KBM-7 (cell line): ENCODE measurements around the gene ZFAND2B.
"Not testable (repeated sequence)": the region's sequence is repeated elsewhere in the genome, so short reads cannot be mapped to it uniquely, and the experiment has no call there.

Source experiments
- DNase-seq: peaks from one replicate; pipeline ENCODE4 v3.0.0-alpha.2; 2015
- in situ Hi-C: fragments of 300-500 bp; cut with MboI; formaldehyde crosslinking; loops from 2 replicates; pipeline ENCODE4 v1.14.3; 2020; ENCODE audit warnings: low sequenced_read_pairs, low pct_unique_long_range_greater_than_20kb, mixed read lengths

Gene ZFAND2B

DNA sequence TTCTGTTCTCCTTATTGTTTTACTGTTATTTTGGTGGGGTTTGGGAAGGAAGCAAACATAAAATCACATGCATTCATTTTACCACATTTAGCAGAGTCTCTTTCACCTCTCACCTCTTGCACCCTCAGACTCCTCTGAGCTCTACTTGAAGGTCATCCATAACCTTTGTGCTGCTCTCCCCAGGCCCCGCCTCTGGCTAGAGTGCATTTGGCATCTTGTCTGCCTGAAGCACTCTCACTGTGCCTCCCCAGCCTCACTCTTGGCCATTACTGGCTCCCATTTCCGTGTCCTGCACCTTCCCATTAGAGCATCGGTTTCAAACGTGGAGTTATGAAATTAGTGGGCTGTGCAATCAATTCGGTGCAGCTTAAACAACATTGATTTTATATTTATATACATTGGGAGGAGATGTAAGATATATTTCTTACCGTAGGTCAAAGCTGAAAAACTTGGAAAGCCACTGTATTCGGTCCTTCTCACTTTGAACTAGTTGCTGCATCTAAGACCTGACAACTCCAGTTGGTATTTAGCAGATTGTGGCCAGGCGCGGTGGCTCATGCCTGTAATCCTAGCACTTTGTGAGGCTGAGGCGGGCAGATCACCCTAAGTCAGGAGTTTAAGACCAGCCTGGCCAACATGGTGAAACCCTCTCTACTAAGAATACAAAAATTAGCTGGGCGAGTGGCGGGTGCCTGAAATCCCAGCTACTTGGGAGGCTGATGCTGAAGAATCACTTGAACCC is 6.9 kb upstream of the ZFAND2B start:
- in situ Hi-C loops, result no loop called here
- no peak for DNase-seq

DNA sequence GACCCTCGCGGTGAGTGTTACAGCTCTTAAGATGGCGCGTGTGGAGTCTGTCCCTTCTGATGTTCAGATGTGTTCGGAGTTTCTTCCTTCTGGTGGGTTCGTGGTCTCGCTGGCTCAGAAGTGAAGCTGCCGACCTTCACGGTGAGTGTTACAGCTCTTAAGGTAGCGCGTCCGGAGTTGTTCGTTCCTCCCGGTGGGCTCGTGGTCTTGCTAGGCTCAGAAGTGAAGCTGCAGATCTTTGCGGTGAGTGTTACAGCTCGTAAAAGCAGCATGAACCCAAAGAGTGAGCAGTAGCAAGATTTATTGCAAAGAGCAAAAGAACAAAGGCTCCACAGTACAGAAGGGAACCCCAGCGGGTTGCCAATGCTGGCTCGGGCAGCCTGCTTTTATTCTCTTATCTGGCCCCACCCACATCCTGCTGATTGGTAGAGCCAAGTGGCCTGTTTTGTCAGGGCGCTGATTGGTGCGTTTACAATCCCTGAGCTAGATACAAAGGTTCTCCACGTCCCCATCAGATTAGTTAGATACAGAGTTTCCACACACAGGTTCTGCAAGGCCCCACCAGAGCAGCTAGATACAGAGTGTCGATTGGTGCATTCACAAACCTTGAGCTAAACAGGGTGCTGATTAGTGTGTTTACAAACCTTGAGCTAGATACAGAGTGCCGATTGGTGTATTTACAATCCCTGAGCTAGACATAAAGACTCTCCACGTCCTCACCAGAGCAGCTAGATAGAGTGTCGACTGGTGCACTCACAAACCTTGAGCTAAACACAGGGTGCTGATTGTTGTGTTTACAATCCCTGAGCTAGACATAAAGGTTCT is 5.9 kb upstream of the ZFAND2B start:
- DNase-seq, result peak; percentile 31
- in situ Hi-C loops, result not testable (repeated sequence)

DNA sequence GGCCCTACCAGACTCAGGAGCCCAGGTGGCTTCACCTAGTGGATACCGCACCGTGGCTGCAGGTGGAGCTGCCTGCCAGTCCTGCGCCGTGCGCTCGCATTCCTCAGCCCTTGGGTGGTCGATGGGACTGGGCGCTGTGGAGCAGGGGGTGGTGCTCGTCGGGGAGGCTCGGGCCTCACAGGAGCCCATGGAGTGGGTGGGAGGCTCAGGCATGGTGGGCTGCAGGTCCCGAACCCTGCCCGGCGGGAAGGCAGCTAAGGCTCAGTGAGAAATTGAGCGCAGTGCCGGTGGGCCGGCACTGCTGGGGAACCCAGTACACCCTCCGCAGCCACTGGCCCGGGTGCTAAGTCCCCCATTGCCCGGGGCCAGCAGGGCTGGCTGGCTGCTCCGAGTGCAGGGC is 5.3 kb upstream of the ZFAND2B start:
- DNase-seq, in situ Hi-C loops: not testable (repeated sequence)

DNA sequence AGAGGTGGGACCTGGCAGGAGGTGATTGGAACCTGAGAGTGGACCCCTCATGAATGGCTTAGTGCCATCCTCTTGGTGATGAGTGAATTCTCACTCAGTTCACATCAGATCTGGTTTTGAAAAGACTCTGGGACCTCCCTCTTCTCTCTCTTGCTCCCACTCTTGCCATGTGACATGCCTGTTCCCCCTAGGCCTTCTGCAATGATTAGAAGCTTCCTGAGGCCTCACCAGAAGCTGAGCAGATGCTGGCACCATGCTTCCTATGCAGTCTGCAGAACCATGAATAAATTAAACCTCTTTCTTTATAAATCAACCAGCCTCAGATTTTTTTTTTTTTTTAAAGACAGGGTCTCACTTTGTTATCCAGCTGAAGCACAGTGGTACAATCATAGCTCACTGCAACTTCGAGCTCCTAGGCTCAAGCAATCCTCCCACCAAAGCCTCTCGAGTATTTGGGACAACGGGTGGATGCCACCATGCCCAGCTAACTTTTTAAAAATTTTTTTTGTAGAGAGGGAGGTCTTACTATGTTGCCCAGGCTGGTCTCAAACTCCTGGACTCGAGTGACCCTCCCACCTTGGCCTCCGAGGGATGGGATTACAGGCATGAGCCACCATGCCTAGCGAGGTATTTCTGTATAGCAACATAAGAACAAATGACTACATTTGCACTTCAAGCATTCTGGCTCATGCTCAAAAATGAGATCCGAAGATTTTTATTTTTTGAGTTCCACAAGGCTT is 2.0 kb upstream of the ZFAND2B start:
- in situ Hi-C loops, result no loop called here
- DNase-seq, result no peak

DNA sequence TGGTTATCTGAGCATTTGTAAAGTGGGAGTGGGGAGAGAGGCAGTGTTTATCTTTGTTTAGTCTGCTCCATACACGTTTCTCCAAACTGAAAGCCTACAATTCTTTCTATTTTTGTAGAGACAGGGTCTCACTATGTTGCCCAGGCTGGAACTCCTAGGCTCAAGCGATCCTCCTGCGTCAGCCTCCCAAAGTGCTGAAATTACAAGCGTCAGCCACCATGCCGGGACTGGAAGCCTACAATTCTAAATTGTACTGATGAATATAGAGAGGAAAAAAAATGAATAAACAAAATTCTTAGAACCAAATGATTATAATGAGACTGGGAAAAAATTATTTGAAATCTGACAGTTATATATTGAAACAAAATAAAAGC is 1.4 kb upstream of the ZFAND2B start:
- in situ Hi-C loops, result no loop called here
- DNase-seq, result no peak

DNA sequence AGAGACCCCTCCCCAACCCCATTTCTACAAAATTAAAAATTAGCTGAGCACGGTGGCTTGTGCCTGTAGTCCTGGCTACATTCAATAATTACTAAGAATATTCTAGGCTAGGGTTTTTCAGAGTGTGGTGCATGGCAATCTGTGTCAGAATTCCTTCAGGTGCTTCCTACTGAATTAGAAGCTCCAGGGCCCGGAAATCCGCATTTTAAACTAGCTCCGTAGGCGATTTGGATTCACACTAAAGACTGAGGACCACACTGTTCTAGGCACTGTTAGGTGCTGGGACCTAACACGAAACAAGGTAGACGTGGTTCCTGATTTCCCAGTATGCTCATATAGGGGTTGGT is 628 bp upstream of the ZFAND2B start:
- in situ Hi-C loops, result no loop called here
- DNase-seq, result no peak

DNA sequence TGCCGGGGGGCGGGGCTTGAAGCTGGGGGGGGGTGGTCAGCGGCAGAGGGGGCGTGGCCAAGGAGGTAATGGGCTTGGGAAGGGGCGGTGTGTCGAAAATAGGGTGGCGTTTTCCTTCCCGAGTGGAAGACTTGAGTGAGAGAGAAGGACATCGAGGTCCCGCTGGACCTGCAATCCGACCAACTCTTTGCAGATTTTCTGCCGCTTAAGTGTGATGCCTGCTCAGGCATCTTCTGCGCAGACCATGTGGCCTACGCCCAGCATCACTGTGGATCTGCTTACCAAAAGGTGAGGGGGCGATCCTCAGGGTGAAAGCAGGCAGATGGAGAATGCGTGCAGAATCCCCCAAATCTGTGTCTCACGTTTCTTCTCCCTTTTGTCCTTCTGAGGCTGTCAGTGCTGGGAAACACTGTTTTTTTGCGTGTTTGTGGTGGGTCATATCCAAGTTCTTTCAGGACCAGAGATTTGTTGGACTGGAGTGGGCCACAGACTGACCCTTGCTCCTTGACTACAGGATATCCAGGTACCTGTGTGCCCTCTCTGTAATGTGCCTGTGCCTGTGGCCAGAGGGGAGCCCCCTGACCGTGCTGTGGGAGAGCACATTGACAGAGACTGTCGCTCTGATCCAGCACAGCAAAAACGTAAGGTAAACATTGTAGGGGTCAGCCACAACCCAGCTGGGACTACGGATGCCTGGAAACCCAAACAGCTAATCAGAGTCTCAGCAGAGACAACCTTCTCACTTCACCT is 727 bp downstream of the ZFAND2B start:
- in situ Hi-C loops, result no loop called here
- DNase-seq, result no peak

DNA sequence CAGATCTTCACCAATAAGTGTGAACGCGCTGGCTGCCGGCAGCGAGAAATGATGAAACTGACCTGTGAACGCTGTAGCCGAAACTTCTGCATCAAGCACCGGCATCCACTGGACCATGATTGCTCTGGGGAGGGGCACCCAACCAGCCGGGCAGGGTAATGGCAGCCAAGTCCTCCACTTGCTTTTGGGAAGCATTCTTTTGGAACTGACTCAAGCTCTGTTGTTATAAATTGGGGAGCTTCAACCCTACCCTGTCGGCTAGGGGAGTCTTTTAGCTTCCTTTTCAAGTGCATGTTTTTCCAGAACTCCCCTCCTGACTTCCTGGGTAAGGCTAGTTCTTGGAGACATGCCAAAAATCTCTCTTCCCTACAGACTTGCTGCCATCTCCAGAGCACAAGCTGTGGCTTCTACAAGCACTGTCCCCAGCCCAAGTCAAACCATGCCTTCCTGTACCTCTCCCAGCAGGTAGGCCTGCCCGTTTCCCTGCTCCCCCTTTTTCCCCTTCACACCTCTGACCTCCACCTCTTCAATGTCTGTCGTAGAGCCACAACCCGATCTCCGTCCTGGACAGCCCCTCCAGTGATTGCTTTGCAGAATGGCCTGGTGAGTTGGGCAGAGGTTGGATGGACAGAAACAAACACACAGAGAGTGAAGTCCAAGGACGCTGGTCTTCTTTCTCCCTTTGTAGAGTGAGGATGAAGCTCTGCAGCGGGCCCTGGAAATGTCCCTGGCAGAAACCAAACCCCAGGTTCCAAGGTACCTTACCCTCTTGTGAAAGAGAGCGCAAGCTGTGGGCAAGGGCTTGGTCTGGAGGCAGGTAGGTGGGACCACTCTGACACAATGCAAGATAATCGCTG is 1.5 kb downstream of the ZFAND2B start:
- in situ Hi-C loops, result no loop called here
- no peak for DNase-seq

DNA sequence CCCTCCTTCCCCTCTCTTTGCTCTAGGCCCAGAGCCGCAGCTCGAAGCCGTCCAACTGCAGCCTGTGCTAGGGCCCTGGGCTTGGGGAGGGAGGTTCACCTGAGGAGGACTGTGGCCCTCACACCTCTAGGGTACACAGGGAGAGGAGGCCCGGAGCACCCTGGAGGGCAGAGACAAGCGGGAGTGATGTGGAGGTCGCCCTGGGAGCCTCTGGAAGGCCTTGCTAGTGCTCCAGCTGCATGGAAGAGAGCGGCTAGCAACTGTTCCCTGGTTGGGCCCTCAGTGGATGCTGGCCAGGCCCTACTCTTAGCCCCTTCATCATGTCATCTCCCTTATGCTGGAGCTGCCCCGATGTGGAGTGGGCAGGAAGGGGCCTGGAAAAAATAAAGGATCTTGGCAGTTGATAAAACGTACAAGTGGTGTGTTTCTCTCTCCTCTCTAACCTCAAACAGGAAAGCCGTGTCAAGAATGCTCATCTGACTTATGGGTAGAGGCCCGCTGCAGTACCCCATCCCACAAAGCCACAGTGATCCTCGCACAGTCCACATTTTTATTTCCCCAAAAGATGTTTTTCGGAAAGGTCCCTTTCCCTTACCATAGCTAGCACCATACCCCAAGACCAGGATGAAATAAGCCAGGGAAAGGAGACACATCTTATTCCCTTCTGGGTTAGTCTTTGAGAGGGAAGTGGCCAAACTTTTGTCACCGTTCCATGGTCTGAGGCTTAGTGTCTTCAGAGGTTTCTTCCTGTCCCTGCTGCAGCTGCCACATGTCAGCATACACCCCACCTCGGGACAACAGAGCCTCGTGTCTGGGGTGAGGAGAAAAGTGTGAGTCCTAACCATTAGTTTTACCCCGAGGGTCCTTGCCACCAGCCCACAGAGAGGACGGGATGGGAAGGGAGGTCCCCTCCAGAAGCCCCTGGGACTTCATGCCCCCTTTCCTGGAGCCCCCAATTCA is 2.9 kb downstream of the ZFAND2B start:
- in situ Hi-C loops, result no loop called here
- DNase-seq, result peak; percentile 22

DNA sequence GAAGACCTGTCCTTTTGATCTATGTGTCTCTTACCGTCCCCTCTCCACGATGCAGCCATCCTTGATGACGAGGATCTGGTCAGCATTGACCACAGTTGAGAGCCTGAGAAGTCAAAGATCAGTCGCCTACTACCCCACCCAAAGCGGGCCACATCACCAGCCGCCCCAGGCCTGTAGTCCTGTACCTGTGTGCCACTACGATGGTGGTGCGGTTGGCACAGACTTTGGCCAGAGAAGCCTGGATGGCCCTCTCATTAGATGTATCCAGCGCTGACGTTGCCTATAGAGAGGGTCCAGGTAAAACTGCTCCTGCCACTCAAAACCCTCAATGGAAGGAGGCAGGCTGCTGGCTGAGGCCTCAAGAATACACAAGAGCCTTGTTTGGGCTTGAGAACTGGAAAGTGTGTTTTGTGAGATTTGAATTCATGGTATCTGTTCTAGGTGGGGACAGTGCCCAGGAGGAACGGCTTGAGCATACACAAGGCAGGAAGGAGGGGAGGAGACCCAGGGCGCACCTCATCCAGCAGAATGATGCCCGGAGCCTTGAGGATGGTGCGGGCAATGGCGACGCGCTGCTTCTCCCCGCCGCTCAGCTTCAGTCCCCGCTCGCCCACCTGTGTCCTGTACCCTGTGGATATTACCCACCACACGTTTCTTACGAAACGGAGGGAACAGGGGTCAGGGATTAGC is 3.8 kb downstream of the ZFAND2B start:
- in situ Hi-C loops, result no loop called here

DNA sequence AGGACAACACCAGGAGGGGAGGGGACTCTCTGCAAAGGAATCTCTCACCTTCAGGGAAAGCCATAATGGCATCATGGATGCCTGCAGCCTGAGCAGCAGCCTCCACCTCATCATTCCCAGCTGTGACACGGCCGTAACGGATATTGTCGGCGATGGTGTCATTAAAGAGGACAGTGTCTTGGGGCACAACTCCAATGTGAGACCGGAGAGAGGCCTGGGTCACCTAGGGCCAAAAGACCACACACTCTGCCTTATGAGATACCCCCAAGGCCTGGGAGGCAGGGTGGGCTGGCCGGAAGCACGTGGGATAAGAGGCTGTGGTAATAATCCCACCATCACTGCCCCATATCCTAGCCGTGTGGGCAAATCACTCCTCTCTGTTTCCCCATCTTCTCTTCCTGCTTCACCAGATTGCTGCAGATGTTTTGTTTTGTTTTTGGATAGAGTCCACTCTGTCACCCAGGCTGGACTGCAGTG is 4.3 kb downstream of the ZFAND2B start:
- no peak for DNase-seq
- in situ Hi-C loops, result no loop called here

More for the DNA sequence above, 3.8 kb downstream of the ZFAND2B start:
- no peak for DNase-seq

DNA sequence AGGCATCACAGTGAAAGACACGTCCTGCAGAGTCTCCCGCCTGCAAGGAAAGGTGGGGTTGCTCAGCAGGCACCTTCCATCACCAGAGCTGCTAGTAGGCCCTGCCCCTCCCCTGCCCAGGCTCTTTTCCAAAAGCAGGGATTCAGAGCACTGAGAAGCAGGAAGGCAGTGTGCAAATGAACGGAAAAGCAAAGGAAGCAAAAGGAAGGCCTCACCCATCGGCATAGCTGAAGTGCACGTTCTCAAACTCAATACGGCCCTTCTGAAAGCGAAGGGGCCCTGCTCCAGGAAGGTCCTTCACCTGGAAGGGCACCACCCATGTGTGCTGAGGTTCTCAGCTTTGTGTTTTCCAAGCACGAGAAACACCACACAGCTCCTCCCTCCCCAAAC is 6.4 kb downstream of the ZFAND2B start:
- no peak for DNase-seq

DNA sequence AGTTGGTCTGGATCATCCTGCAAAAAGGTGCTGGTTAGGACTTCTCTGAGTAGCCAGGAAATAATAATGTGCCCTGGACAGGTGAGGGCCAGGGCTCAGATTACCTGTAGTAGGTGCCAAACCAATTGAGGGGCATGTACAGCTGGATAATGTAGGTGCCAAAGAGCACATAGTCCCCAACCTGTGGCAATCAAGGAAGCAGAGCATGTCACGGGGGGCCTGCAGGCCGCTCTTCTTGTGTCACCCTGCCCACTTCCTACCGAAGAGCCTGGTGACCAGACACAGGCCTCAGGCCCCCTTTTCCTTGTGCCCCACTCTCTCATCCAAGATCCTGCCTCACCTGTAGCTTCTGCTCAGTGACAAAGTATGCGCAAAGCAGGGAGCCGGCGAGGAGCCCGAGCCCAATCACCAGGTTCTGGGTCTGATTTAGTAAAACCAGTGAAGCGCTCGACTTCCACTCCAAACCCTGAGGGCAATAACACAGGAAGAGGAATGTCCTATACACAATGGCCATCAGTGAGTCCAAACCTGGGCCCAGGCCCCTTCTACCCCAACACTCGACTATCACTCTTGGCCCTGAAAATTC is 7.0 kb downstream of the ZFAND2B start:
- no peak for DNase-seq
- in situ Hi-C loops, result no loop called here

More for the DNA sequence above, 6.4 kb downstream of the ZFAND2B start:
- in situ Hi-C loops, result no loop called here

DNA sequence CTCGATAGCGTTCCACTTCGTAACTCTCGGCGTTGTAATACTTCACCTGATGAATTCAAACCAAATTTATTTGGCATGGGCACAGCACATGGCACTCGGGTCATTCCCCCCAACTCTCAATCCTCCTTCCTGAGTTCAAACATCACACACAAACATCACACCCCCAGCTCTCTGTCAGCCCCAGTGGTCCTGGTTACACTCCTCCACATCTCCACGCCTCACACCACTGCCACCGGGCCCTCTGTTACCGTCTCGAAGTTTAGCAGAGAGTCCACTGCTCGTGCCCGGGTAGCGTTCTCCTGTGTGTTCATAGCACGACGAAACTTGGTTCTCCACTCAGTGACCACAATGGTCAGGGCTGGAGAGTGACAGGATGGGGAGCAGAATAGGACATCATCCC is 7.6 kb downstream of the ZFAND2B start:
- in situ Hi-C loops, result no loop called here
- no peak for DNase-seq

DNA sequence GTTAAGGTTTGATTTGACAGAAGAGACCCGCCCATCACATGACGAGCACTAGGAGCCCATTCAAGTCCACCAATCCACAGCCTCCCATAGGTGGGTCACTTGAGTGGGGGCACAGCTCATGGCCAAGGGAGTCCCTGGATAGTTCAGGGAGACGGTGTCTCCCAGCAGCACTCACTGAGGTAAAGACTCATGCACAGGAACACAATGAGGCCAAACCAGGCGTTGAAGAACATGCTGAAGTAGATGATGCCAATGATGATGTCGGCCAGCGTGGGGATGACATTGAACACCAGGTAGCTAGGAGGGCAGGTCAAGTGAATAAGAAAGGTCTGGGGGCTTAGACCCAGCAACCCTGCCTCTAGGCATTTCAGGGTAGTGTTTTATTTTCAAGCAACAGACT is 8.2 kb downstream of the ZFAND2B start:
- DNase-seq, result no peak
- in situ Hi-C loops, result no loop called here

DNA sequence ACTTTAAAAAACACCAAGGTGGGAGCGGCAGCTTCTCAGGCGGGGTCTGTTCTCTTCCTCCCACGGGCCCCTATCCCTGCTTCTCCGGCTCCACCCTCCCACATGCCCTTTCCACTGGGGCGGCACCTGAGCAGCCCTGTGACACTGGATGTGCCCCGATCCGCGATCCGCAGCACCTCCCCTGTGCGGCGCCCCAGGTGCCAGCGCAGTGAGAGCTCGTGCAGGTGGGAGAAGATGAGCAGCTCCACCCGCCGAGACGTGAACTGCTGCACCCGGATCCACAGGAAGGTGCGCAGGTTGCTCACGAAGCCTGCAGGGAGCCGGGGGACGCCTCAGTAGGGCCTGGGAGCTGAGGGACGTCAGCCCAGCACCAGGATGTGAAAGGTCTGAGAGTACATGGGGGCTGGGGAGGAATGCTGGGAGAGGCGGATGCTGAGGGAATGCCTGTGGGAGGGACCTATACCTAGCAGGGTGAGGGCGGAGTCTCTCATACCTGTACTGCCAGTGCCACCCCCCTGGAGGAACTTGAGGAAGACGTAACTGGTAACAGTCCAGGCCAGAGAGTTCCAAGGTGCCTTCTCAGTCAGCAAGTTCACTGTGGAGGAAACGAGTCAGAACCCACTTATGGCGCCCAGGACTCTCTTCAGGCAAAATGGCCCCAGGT is 9.4 kb downstream of the ZFAND2B start:
- in situ Hi-C loops, result no loop called here
- DNase-seq, result no peak
